DMS53 (cell line): ENCODE data around the gene ZNF512B.
"Not testable (repeated sequence)": the region's sequence is repeated elsewhere in the genome, so short reads cannot be mapped to it uniquely, and the experiment has no call there.

Source experiments
- DNase-seq: peaks from one replicate; lab custom pipeline; 2025; lab: John Stamatoyannopoulos, UW

Gene ZNF512B

GRCh38 chr20:63977739-63978276, 8.1 kb upstream of the ZNF512B start:
- DNase-seq: peak; percentile 46

GRCh38 chr20:63976980-63977738, 7.4 kb upstream of the ZNF512B start:
- no peak for DNase-seq

- DNase-seq: not testable (repeated sequence)
Measured at GRCh38 chr20:63976511-63976910, 6.8 kb upstream of the ZNF512B start.

- peak; percentile 85 for DNase-seq
Measured at GRCh38 chr20:63974402-63975200, 4.9 kb upstream of the ZNF512B start.

GRCh38 chr20:63973636-63974401, 4.1 kb upstream of the ZNF512B start:
- DNase-seq: peak; percentile 93

GRCh38 chr20:63973160-63973479, 3.4 kb upstream of the ZNF512B start:
- DNase-seq: no peak

GRCh38 chr20:63972312-63973159, 2.8 kb upstream of the ZNF512B start:
- no peak for DNase-seq

GRCh38 chr20:63971960-63972311, 2.2 kb upstream of the ZNF512B start:
- not testable (repeated sequence) for DNase-seq

- no peak for DNase-seq
Measured at GRCh38 chr20:63970714-63971431, 1.1 kb upstream of the ZNF512B start.

- peak; percentile 54 for DNase-seq
Measured at GRCh38 chr20:63968928-63969760, 586 bp downstream of the ZNF512B start.

GRCh38 chr20:63968136-63968927, 1.4 kb downstream of the ZNF512B start:
- no peak for DNase-seq

GRCh38 chr20:63967330-63968135, 2.2 kb downstream of the ZNF512B start:
- no peak for DNase-seq

GRCh38 chr20:63966944-63967322, 2.8 kb downstream of the ZNF512B start:
- no peak for DNase-seq

- no peak for DNase-seq
Measured at GRCh38 chr20:63966172-63966943, 3.4 kb downstream of the ZNF512B start.

GRCh38 chr20:63964412-63964811, 5.3 kb downstream of the ZNF512B start:
- DNase-seq: no peak

GRCh38 chr20:63963784-63964301, 5.9 kb downstream of the ZNF512B start:
- no peak for DNase-seq

GRCh38 chr20:63963348-63963741, 6.4 kb downstream of the ZNF512B start:
- DNase-seq: no peak
